HT1080 (cell line): ENCODE measurements around the gene SLIT1. TPM values are rescaled to one million over a fixed set of nuclear protein-coding genes. Genes with fewer than 3 reads are reported as not detected.

Experiments
- DNase-seq: peaks from one replicate; pipeline ENCODE4 v3.0.0-alpha.2; 2015; ENCODE audit warnings: low read depth
- total RNA-seq: library from RNA; depleted of rRNA; stranded (reverse); fragments of >200 nt; shearing (Covaris generic); gene quantifications from 2 replicates; pipeline ENCODE4 v1.2.3, GENCODE V29; 2014; rRNA removed

Gene SLIT1
- total RNA-seq, 1 experiment from 2014 or later, result not detected

- no peak for DNase-seq
These were observed 207.1 kb downstream of the SLIT1 start for GRCh38 chr10:96978621-96979154.

GRCh38 chr10:96975136-96975535 is 210.6 kb downstream of the SLIT1 start:
- DNase-seq, result no peak

- DNase-seq, result no peak
These were observed 211.7 kb downstream of the SLIT1 start for GRCh38 chr10:96973809-96974747.

- DNase-seq, result no peak
These were observed 213.5 kb downstream of the SLIT1 start for GRCh38 chr10:96972264-96972663.

- no peak for DNase-seq
These were observed 214.4 kb downstream of the SLIT1 start for GRCh38 chr10:96971324-96971723.

- no peak for DNase-seq
These were observed 216.9 kb downstream of the SLIT1 start for GRCh38 chr10:96968682-96969423.

GRCh38 chr10:96967847-96968246 is 217.9 kb downstream of the SLIT1 start:
- no peak for DNase-seq

GRCh38 chr10:96964131-96964530 is 221.6 kb downstream of the SLIT1 start:
- DNase-seq, result no peak

GRCh38 chr10:96960872-96961271 is 224.9 kb downstream of the SLIT1 start:
- DNase-seq, result no peak

- no peak for DNase-seq
These were observed 226.0 kb downstream of the SLIT1 start for GRCh38 chr10:96959733-96960132.

GRCh38 chr10:96958071-96958470 is 227.7 kb downstream of the SLIT1 start:
- DNase-seq, result no peak

GRCh38 chr10:96955794-96956193 is 230.0 kb downstream of the SLIT1 start:
- no peak for DNase-seq

- DNase-seq, result no peak
These were observed 233.8 kb downstream of the SLIT1 start for GRCh38 chr10:96951954-96952353.

- DNase-seq, result no peak
These were observed 236.6 kb downstream of the SLIT1 start for GRCh38 chr10:96949039-96949683.

Other genes starting within 250 kb of the SLIT1 start
- gene ARHGAP19, start 106.7 kb upstream of the SLIT1 start, total RNA-seq, result 9.0 and 11.1 TPM in 2 replicates
- 3.3 and 4.3 TPM in 2 replicates for gene FRAT1, start 133.3 kb upstream of the SLIT1 start, total RNA-seq
- gene FRAT2, start 148.8 kb upstream of the SLIT1 start, total RNA-seq, result 11.8 and 12.9 TPM in 2 replicates
- gene RRP12, start 215.4 kb upstream of the SLIT1 start, total RNA-seq, result 68.6 and 75.5 TPM in 2 replicates
- 1,002 and 1,071 TPM in 2 replicates for gene PGAM1, start 240.2 kb upstream of the SLIT1 start, total RNA-seq